WTC11 (cell line): ENCODE measurements around the gene PRKCQ. TPM values are rescaled to one million over a fixed set of nuclear protein-coding genes. Genes with fewer than 3 reads are reported as not detected.

Experiments
- ATAC-seq: fragments of 200-7000 bp; cut with Tn5 transposase; 2 replicates; pipeline ENCODE4 v1.10.0; 2021; ENCODE audit warnings: mild to moderate bottlenecking, moderate library complexity
- CTCF ChIA-PET: fragments of 300-600 bp; sonication (Branson Sonifier 250); formaldehyde crosslinking; loops from one replicate; lab custom pipeline; 2021; ENCODE audit warnings: antibody characterized with exemption; lab: Charles Lee
- POLR2A ChIA-PET: fragments of 350-600 bp; sonication (Branson Sonifier 250); formaldehyde crosslinking; loops from one replicate; lab custom pipeline; 2021; ENCODE audit warnings: antibody characterized with exemption; lab: Charles Lee
- DNase-seq: peaks from one replicate; pipeline ENCODE4 v3.0.0; 2021; ENCODE audit warnings: low spot score
- H3K27ac Mint-ChIP-seq: 2 replicates; pipeline ENCODE4 v1.8.0; 2021; ENCODE audit warnings: mixed read lengths
- H3K27me3 Mint-ChIP-seq: 2 replicates; pipeline ENCODE4 v1.8.0; 2021; ENCODE audit warnings: low read depth, mild to moderate bottlenecking, moderate library complexity, mixed read lengths
- H3K36me3 Mint-ChIP-seq: 2 replicates; pipeline ENCODE4 v1.8.0; 2021; ENCODE audit warnings: mixed read lengths
- H3K4me1 Mint-ChIP-seq: 2 replicates; pipeline ENCODE4 v1.8.0; 2022; ENCODE audit warnings: mixed read lengths
- H3K4me3 Mint-ChIP-seq: 2 replicates; pipeline ENCODE4 v1.8.0; 2021; ENCODE audit warnings: mild to moderate bottlenecking, moderate library complexity, mixed read lengths
- H3K9me3 Mint-ChIP-seq: 2 replicates; pipeline ENCODE4 v1.8.0; 2021; ENCODE audit warnings: mixed read lengths
- ATF6 ChIP-seq: sonication (generic); formaldehyde crosslinking; IDR thresholded peaks from 2 replicates; pipeline ENCODE4 v1.8.1; 2023; ENCODE audit warnings: mild to moderate bottlenecking, missing genetic modification reagents
- GTF2I ChIP-seq: fragments of 250-450 bp; sonication (Bioruptor Pico); conservative IDR thresholded peaks from 2 replicates; pipeline ENCODE4 v1.4.0; 2021; ENCODE audit warnings: mild to moderate bottlenecking
- IRF2 ChIP-seq: sonication (generic); formaldehyde crosslinking; IDR thresholded peaks from 2 replicates; pipeline ENCODE4 v1.8.0; 2022; ENCODE audit warnings: low read depth, missing genetic modification reagents, borderline replicate concordance
- SP1 ChIP-seq: sonication (generic); formaldehyde crosslinking; conservative IDR thresholded peaks from 2 replicates; pipeline ENCODE4 v1.8.1; 2022; ENCODE audit warnings: missing genetic modification reagents
- ZNF121 ChIP-seq: sonication (generic); formaldehyde crosslinking; IDR thresholded peaks from 2 replicates; pipeline ENCODE4 v1.8.0; 2023; ENCODE audit warnings: missing genetic modification reagents
- ZNF532 ChIP-seq: fragments of 250-450 bp; sonication (Bioruptor Pico); IDR thresholded peaks from 2 replicates; pipeline ENCODE4 v1.9.0; 2021; ENCODE audit warnings: mild to moderate bottlenecking, borderline replicate concordance
- ZSCAN18 ChIP-seq: fragments of 250-450 bp; sonication (Bioruptor Pico); IDR thresholded peaks from 2 replicates; pipeline ENCODE4 v2.1.2; 2022; ENCODE audit warnings: mild to moderate bottlenecking, moderate library complexity
- total RNA-seq: library from RNA; stranded (reverse); gene quantifications from 3 replicates; pipeline ENCODE4 v1.2.3, GENCODE V29; 2021
- TF ChIP-seq, protein P1 (sequence below): sonication (generic); formaldehyde crosslinking; IDR thresholded peaks from 2 replicates; pipeline ENCODE4 v1.8.1; 2022; ENCODE audit warnings: mild to moderate bottlenecking, missing genetic modification reagents, moderate library complexity, borderline replicate concordance
- TF ChIP-seq, protein P2 (sequence below): sonication (generic); formaldehyde crosslinking; IDR thresholded peaks from 2 replicates; pipeline ENCODE4 v1.8.0; 2022; ENCODE audit warnings: missing genetic modification reagents

PRKCQ gene
- total RNA-seq, 1 experiment from 2014 or later: 8.7 TPM

DNA sequence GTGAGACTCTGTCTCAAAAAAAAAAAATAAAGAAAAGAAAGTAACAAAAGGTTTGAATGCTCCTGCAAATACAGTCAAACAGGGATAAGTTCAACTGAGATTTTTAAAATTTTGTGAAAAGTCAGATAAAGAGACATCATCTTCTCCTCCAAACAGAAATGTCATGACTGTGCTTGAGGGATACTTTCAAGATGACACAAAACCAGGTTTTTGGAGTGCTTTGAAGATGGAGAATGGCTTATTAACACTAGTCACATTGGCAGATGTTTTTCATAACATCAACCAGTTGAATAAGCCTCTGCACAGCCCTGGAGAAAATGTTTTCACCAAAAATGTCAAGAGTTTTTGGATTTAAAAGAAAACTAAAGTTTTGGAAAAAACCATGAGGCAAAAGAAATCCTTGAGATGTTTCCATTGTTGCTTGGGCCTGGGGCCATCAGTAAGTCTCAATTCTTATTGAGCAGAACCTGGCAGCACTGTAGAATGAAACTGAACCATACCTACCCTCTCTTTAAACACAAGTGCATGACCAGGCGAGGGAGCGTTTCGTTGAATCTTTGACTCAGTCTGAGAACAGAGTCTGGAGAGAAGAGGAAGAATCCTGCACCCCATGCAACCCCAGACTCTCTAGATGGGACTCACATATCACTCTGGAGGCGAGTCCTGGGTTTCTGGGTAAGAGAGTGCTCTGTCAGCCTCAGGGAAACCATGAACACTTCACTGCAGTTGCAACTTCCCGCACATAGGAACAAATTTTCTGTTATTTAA, 37.4 kb upstream of the PRKCQ start (continued):
- TF ChIP-seq ZNF532: no peak
- no peak for TF ChIP-seq ZSCAN18
- TF ChIP-seq ZNF121 (CRISPR knock-in tag): no peak
- TF ChIP-seq IRF2: no peak
- no peak for TF ChIP-seq GTF2I
- no peak for TF ChIP-seq ATF6 (CRISPR knock-in tag)

DNA sequence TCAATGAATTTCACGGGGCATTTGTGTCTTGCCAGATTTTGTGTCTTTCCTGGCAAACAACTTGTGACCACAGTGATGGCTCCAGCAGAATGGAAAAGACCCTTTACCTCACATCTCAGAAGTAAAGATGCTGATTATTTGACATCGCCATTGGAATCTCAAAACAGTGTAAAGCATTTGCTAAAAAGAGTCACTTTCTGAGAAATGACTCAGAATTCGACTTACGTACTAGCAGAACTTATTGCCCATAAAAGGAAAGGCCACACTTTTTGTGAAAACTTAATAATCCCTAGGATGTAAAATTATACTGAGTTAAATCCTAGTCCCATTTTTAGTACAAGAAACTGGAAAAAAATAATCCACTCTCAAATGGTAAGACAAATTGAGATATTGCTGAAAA, 35.9 kb upstream of the PRKCQ start:
- H3K27me3 Mint-ChIP-seq: peaks cover 4% of the 10 kb centered on the region; the same call in 1 of the 2 replicates
- no peaks in the 10 kb centered on the region for H3K4me1 Mint-ChIP-seq
- H3K4me3 Mint-ChIP-seq: no peak overlapping the region
- POLR2A ChIA-PET: no interaction called here
- DNase-seq (no peak), ATAC-seq (no peak)
- no peak overlapping the region for H3K27ac Mint-ChIP-seq
- TF ChIP-seq ATF6 (CRISPR knock-in tag) (no peak), SP1 (CRISPR knock-in tag) (no peak)
- TF ChIP-seq, protein P1, sequence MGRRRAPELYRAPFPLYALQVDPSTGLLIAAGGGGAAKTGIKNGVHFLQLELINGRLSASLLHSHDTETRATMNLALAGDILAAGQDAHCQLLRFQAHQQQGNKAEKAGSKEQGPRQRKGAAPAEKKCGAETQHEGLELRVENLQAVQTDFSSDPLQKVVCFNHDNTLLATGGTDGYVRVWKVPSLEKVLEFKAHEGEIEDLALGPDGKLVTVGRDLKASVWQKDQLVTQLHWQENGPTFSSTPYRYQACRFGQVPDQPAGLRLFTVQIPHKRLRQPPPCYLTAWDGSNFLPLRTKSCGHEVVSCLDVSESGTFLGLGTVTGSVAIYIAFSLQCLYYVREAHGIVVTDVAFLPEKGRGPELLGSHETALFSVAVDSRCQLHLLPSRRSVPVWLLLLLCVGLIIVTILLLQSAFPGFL (CRISPR knock-in tag): no peak
- TF ChIP-seq, protein P2, sequence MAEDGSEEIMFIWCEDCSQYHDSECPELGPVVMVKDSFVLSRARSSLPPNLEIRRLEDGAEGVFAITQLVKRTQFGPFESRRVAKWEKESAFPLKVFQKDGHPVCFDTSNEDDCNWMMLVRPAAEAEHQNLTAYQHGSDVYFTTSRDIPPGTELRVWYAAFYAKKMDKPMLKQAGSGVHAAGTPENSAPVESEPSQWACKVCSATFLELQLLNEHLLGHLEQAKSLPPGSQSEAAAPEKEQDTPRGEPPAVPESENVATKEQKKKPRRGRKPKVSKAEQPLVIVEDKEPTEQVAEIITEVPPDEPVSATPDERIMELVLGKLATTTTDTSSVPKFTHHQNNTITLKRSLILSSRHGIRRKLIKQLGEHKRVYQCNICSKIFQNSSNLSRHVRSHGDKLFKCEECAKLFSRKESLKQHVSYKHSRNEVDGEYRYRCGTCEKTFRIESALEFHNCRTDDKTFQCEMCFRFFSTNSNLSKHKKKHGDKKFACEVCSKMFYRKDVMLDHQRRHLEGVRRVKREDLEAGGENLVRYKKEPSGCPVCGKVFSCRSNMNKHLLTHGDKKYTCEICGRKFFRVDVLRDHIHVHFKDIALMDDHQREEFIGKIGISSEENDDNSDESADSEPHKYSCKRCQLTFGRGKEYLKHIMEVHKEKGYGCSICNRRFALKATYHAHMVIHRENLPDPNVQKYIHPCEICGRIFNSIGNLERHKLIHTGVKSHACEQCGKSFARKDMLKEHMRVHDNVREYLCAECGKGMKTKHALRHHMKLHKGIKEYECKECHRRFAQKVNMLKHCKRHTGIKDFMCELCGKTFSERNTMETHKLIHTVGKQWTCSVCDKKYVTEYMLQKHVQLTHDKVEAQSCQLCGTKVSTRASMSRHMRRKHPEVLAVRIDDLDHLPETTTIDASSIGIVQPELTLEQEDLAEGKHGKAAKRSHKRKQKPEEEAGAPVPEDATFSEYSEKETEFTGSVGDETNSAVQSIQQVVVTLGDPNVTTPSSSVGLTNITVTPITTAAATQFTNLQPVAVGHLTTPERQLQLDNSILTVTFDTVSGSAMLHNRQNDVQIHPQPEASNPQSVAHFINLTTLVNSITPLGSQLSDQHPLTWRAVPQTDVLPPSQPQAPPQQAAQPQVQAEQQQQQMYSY: no peak
- H3K36me3 Mint-ChIP-seq: peaks cover 4% of the 10 kb centered on the region; the same call in 1 of the 2 replicates
- peaks cover 18% of the 10 kb centered on the region for H3K9me3 Mint-ChIP-seq
- CTCF ChIA-PET: no interaction called here
